GM13977 (cell line): ENCODE results near the gene KLRB1.
"Not testable (repeated sequence)": the region's sequence is repeated elsewhere in the genome, so short reads cannot be mapped to it uniquely, and the experiment has no call there.

Source experiments
- DNase-seq: peaks from one replicate; pipeline ENCODE4 v3.0.0; 2012; ENCODE audit warnings: low spot score
- CTCF ChIP-seq: IDR thresholded peaks from 2 replicates; pipeline ENCODE4 v1.5.1; 2012; ENCODE audit warnings: mild to moderate bottlenecking, control low read depth; ENCODE audit not compliant: insufficient read depth; ENCODE audit errors: extremely low read depth, missing control alignments
- in situ Hi-C: fragments of 300-500 bp; cut with MboI; formaldehyde crosslinking; loops from one replicate; pipeline ENCODE4 v1.12.0; 2022; ENCODE audit warnings: low sequenced_read_pairs, low pct_unique_long_range_greater_than_20kb, mixed read lengths, inconsistent platforms; ENCODE audit not compliant: unreplicated experiment

Gene KLRB1

GRCh38 chr12:9590441-9590840 is 17.3 kb downstream of the KLRB1 start:
- in situ Hi-C loops = loop anchor here (25.0 kb wide), 1 partner anchor 128 kb away; no protein-coding TSS in a partner anchor
- TF ChIP-seq CTCF = no peak
- DNase-seq = no peak

- no peak for DNase-seq
- in situ Hi-C loops = loop anchor here (25.0 kb wide), 1 partner anchor 126 kb away; no protein-coding TSS in a partner anchor
- no peak for TF ChIP-seq CTCF
Measured at GRCh38 chr12:9588749-9589148, 19.0 kb downstream of the KLRB1 start.

- TF ChIP-seq CTCF = no peak
- no peak for DNase-seq
- in situ Hi-C loops = loop anchor here (25.0 kb wide), 1 partner anchor 126 kb away; no protein-coding TSS in a partner anchor
Measured at GRCh38 chr12:9587987-9588600, 19.6 kb downstream of the KLRB1 start.

GRCh38 chr12:9577729-9578128 is 30.0 kb downstream of the KLRB1 start:
- in situ Hi-C loops = loop anchor here (25.0 kb wide), 1 partner anchor 115 kb away; no protein-coding TSS in a partner anchor

DNA sequence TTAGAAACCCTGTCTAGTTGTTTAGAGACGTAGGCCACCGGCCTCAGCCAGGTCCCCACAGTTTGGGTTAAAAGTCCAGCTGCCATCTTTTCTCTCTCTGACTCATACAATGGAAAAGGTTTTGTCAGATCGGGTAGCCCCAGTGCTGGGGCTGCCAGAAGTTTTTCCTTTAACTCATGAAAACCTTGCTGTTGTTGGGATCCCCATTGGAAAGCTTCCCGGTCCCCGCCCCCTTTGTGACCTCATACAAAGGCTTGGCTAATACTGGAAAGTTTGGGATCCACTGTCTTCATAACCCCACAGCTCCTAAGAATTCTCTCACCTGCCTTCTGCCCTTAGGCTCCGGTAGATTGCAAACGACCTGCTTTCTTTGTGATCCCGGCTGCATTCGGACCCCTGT is 40.6 kb downstream of the KLRB1 start:
- DNase-seq, in situ Hi-C loops: not testable (repeated sequence)

More at GRCh38 chr12:9577729-9578128, 30.0 kb downstream of the KLRB1 start:
- not testable (repeated sequence) for DNase-seq

GRCh38 chr12:9566113-9566512 is 41.6 kb downstream of the KLRB1 start:
- in situ Hi-C loops = not testable (repeated sequence)

GRCh38 chr12:9564418-9564817 is 43.3 kb downstream of the KLRB1 start:
- DNase-seq, in situ Hi-C loops: not testable (repeated sequence)

More at GRCh38 chr12:9566113-9566512, 41.6 kb downstream of the KLRB1 start:
- not testable (repeated sequence) for DNase-seq

- in situ Hi-C loops, DNase-seq: not testable (repeated sequence)
Measured at GRCh38 chr12:9562841-9563453, 44.8 kb downstream of the KLRB1 start.

- DNase-seq, in situ Hi-C loops: not testable (repeated sequence)
Measured at GRCh38 chr12:9545489-9545888, 62.2 kb downstream of the KLRB1 start.
